ENCODE results near the gene VPS16. TPM values are rescaled to one million over a fixed set of nuclear protein-coding genes. Genes with fewer than 3 reads are reported as not detected.

Gene VPS16
- total and polyA plus RNA-seq, 2 of the 13 experiments (the other 11 are each of a cell fraction or from before 2014, with no cell fraction given): 34.2 to 35.4 TPM

GRCh38 chr20:2873747-2874041 is 33.1 kb downstream of the VPS16 start (continued):
- TF ChIP-seq SNAI1 (CRISPR knock-in tag; IDR thresholded peaks at IDR 0.05; ENCODE audit: borderline replicate concordance) (0 out of 2 replicates have a peak, but pooled peaks have one; percentile 40), GABPB1 (CRISPR knock-in tag; IDR thresholded peaks at IDR 0.05) (peak; percentile 64; the same call in 1 of the 2 replicates), HNRNPLL (IDR thresholded peaks at IDR 0.05; ENCODE audit: low read depth, low read length, poor library complexity, severe bottlenecking) (no peak), ZNF784 (CRISPR knock-in tag; IDR thresholded peaks at IDR 0.05; ENCODE audit: borderline replicate concordance) (no peak), ZNF407 (CRISPR knock-in tag; IDR thresholded peaks at IDR 0.05; ENCODE audit: not compliant biosample characterization) (no peak), PATZ1 (CRISPR knock-in tag; IDR thresholded peaks at IDR 0.05) (peak; percentile 51), ZIK1 (CRISPR knock-in tag; IDR thresholded peaks at IDR 0.05; ENCODE audit: borderline replicate concordance, low read depth) (no peak), ZNF883 (CRISPR knock-in tag; IDR thresholded peaks at IDR 0.05; ENCODE audit: not compliant biosample characterization) (peak; percentile 3), ZNF234 (CRISPR knock-in tag; conservative IDR thresholded peaks at IDR 0.05) (0 out of 2 replicates have a peak, but pooled peaks have one; percentile 12), ZNF879 (CRISPR knock-in tag; IDR thresholded peaks at IDR 0.05) (peak; percentile 38; the same call in 1 of the 2 replicates), REST (IDR thresholded peaks at IDR 0.05; ENCODE audit: borderline replicate concordance in 1 of 2, low read depth in 1 of 2, low read length in 2 of 2) (0 out of 4 replicates have a peak, but pooled peaks of 1 of the 2 experiments have one; percentile 6), MEIS2 (CRISPR knock-in tag; IDR thresholded peaks at IDR 0.05) (0 out of 2 replicates have a peak, but pooled peaks have one; percentile 10), ZNF292 (CRISPR knock-in tag; IDR thresholded peaks at IDR 0.05; ENCODE audit: borderline replicate concordance, low read depth) (0 out of 2 replicates have a peak, but pooled peaks have one; percentile 2)

All from HepG2 (cell line).